Measurements from ENCODE around the gene CITED1. TPM values are rescaled to one million over a fixed set of nuclear protein-coding genes. Genes with fewer than 3 reads are reported as not detected.

Gene CITED1
- total RNA-seq, 1 experiment from 2014 or later, result 2.8 TPM

- TF ChIP-seq REST (IDR thresholded peaks at IDR 0.05; ENCODE audit: low read depth) (no peak), SP1 (IDR thresholded peaks at IDR 0.05; ENCODE audit: low read depth) (no peak), CBX3 (IDR thresholded peaks at IDR 0.05; ENCODE audit: low read depth) (no peak), ZNF274 (IDR thresholded peaks at IDR 0.05; ENCODE audit: low read depth, low read length) (no peak), EZH2 (IDR thresholded peaks at IDR 0.05) (no peak)
Measured at GRCh38 chrX:72346302-72346949, 40.7 kb upstream of the CITED1 start (continued).

- RAD21 ChIA-PET (ENCODE audit: low non-redundant PET in 1 of 2, low total read pairs in 2 of 2, uncharacterized antibody in 2 of 2, unreplicated experiment in 2 of 2), result no interaction called here
- DNase-seq (ENCODE audit: low read depth, low spot score) (no peak), ATAC-seq (no peak)
- H3K9me2 ChIP-seq (ENCODE audit: insufficient read depth), result no peaks in the 10 kb centered on the region
- no peak overlapping the region for H3K27ac ChIP-seq (ENCODE audit: low read depth, low read length)
- no peaks in the 10 kb centered on the region for H3K4me1 ChIP-seq (ENCODE audit: control insufficient read depth in 1 of 2, insufficient read depth in 2 of 2, low read length in 2 of 2)
- no peaks in the 10 kb centered on the region for H4K20me1 ChIP-seq (ENCODE audit: insufficient read depth)
- H3K9ac ChIP-seq (ENCODE audit: low read length), result no peak overlapping the region
- H3K79me2 ChIP-seq (ENCODE audit: insufficient read depth, low read length), result no peaks in the 10 kb centered on the region
- H3K4me3 ChIP-seq (replicated peaks in 1 of 2; ENCODE audit: low read depth in 1 of 2, low read length in 2 of 2), result no peak overlapping the region
- H2AFZ ChIP-seq (ENCODE audit: low read depth, low read length, poor library complexity, severe bottlenecking), result no peak overlapping the region
- H3K4me2 ChIP-seq (ENCODE audit: low read length), result no peak overlapping the region
- H3K9me3 ChIP-seq (ENCODE audit: control insufficient read depth in 1 of 2, insufficient read depth in 1 of 2, low read depth in 1 of 2, low read length in 2 of 2), result no peaks in the 10 kb centered on the region
- no peaks in the 10 kb centered on the region for H3K36me3 ChIP-seq (ENCODE audit: control insufficient read depth in 1 of 2, insufficient read depth in 2 of 2, low read length in 2 of 2)
- intact Hi-C loops (cut with micrococcal nuclease), result no loop called here
- no peaks in the 10 kb centered on the region for H3K27me3 ChIP-seq (ENCODE audit: insufficient read depth, low read length)
- no TSS peak for BruUV-seq (replicated peaks)
- CTCF ChIA-PET, result no interaction called here
- POLR2A ChIA-PET, result no interaction called here
- TF ChIP-seq SP1 (IDR thresholded peaks at IDR 0.05; ENCODE audit: low read depth), result no peak
- no peak for TF ChIP-seq CBX3 (IDR thresholded peaks at IDR 0.05; ENCODE audit: low read depth)
- no peak for TF ChIP-seq CEBPB (IDR thresholded peaks at IDR 0.05; ENCODE audit: low read depth)
- TF ChIP-seq FOSL1 (IDR thresholded peaks at IDR 0.05; ENCODE audit: low read depth), result no peak
Measured at GRCh38 chrX:72340626-72341025, 34.9 kb upstream of the CITED1 start.
